ENCODE results near the gene SFXN3. TPM values are rescaled to one million over a fixed set of nuclear protein-coding genes. Genes with fewer than 3 reads are reported as not detected.

Gene SFXN3
- total and polyA plus RNA-seq, 2 of the 13 experiments (the other 11 are each of a cell fraction or from before 2014, with no cell fraction given): 16.8 to 71.5 TPM

DNA sequence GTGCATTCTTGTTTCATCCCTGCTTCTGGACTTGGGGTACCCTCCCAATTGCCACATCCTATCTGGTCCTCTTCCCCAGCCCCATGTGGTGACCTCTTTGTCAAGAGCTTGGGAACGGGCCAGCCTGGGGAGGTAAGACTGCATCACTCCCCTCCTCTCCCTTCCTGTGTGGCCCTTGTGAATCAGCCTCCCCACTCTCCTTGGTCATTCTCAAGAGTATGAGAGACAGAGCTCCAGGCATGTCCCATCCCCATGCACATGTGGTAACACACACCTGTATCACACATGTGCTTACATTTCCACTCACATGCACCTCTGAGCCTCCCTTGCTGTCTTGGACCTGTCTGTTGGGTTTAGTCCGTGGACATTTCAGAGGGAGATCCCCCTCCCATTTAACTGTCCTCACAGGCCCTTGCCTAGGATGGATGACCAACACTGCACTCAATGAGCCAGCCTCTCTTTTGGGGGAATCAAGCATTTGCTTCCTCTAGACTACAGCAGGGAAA, 46.3 kb upstream of the SFXN3 start (continued):
- TF ChIP-seq, protein P1, sequence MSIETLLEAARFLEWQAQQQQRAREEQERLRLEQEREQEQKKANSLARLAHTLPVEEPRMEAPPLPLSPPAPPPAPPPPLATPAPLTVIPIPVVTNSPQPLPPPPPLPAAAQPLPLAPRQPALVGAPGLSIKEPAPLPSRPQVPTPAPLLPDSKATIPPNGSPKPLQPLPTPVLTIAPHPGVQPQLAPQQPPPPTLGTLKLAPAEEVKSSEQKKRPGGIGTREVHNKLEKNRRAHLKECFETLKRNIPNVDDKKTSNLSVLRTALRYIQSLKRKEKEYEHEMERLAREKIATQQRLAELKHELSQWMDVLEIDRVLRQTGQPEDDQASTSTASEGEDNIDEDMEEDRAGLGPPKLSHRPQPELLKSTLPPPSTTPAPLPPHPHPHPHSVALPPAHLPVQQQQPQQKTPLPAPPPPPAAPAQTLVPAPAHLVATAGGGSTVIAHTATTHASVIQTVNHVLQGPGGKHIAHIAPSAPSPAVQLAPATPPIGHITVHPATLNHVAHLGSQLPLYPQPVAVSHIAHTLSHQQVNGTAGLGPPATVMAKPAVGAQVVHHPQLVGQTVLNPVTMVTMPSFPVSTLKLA (IDR thresholded peaks at IDR 0.05): peak; percentile 83
- TF ChIP-seq, protein P2, sequence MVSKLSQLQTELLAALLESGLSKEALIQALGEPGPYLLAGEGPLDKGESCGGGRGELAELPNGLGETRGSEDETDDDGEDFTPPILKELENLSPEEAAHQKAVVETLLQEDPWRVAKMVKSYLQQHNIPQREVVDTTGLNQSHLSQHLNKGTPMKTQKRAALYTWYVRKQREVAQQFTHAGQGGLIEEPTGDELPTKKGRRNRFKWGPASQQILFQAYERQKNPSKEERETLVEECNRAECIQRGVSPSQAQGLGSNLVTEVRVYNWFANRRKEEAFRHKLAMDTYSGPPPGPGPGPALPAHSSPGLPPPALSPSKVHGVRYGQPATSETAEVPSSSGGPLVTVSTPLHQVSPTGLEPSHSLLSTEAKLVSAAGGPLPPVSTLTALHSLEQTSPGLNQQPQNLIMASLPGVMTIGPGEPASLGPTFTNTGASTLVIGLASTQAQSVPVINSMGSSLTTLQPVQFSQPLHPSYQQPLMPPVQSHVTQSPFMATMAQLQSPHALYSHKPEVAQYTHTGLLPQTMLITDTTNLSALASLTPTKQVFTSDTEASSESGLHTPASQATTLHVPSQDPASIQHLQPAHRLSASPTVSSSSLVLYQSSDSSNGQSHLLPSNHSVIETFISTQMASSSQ (IDR thresholded peaks at IDR 0.05; ENCODE audit: low read depth): no peak
- TF ChIP-seq, protein P2 (CRISPR knock-in tag; IDR thresholded peaks at IDR 0.05; ENCODE audit: borderline replicate concordance): no peak
- TF ChIP-seq THAP7 (CRISPR knock-in tag; IDR thresholded peaks at IDR 0.05) (no peak), GLMP (CRISPR knock-in tag; IDR thresholded peaks at IDR 0.05; ENCODE audit: borderline replicate concordance) (no peak), ZNF790 (CRISPR knock-in tag; IDR thresholded peaks at IDR 0.05; ENCODE audit: borderline replicate concordance) (peak; percentile 35; the same call in 1 of the 2 replicates), CBX1 (IDR thresholded peaks at IDR 0.05; ENCODE audit: low read depth) (no peak), STAT5B (CRISPR knock-in tag; IDR thresholded peaks at IDR 0.05) (no peak), UBTF (CRISPR knock-in tag; IDR thresholded peaks at IDR 0.05) (0 out of 2 replicates have a peak, but pooled peaks have one; percentile 32), ZNF138 (CRISPR knock-in tag; IDR thresholded peaks at IDR 0.05; ENCODE audit: low read depth) (no peak)
- TF ChIP-seq, protein P3, sequence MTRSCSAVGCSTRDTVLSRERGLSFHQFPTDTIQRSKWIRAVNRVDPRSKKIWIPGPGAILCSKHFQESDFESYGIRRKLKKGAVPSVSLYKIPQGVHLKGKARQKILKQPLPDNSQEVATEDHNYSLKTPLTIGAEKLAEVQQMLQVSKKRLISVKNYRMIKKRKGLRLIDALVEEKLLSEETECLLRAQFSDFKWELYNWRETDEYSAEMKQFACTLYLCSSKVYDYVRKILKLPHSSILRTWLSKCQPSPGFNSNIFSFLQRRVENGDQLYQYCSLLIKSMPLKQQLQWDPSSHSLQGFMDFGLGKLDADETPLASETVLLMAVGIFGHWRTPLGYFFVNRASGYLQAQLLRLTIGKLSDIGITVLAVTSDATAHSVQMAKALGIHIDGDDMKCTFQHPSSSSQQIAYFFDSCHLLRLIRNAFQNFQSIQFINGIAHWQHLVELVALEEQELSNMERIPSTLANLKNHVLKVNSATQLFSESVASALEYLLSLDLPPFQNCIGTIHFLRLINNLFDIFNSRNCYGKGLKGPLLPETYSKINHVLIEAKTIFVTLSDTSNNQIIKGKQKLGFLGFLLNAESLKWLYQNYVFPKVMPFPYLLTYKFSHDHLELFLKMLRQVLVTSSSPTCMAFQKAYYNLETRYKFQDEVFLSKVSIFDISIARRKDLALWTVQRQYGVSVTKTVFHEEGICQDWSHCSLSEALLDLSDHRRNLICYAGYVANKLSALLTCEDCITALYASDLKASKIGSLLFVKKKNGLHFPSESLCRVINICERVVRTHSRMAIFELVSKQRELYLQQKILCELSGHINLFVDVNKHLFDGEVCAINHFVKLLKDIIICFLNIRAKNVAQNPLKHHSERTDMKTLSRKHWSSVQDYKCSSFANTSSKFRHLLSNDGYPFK (CRISPR knock-in tag; IDR thresholded peaks at IDR 0.05; ENCODE audit: borderline replicate concordance): no peak
- TF ChIP-seq, protein P4, sequence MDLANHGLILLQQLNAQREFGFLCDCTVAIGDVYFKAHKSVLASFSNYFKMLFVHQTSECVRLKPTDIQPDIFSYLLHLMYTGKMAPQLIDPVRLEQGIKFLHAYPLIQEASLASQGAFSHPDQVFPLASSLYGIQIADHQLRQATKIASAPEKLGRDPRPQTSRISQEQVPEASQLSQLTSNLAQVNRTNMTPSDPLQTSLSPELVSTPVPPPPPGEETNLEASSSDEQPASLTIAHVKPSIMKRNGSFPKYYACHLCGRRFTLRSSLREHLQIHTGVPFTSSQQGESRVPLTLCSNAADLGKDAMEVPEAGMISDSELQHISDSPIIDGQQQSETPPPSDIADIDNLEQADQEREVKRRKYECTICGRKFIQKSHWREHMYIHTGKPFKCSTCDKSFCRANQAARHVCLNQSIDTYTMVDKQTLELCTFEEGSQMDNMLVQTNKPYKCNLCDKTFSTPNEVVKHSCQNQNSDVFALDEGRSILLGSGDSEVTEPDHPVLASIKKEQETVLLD (CRISPR knock-in tag; IDR thresholded peaks at IDR 0.05; ENCODE audit: low read depth): 0 out of 2 replicates have a peak, but pooled peaks have one; percentile 24
